ENCODE data around the gene NFS1.

DNA sequence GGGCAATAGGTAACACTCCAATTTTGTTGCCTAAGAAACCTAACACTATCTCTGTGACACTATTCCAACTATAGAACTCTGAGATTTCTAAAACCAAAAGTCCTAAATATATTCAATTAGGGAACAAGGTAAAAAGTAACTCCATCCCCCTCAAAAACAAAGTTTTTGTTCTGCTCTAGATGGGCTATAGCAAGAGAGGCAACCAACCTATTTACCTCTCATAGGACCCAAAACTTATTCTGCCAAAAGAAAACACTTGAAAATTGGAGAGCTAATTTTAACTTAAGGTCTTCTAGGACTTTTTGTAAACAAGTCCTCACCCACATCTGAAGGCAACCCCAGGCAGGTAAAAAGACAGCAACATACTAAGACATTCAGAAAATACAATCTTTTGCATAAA is 35.2 kb upstream of the NFS1 start:
- TF ChIP-seq EZH2phosphoT487 (IDR thresholded peaks at IDR 0.05; ENCODE audit: insufficient read depth, low read depth) (no peak), EZH2 (IDR thresholded peaks at IDR 0.05; ENCODE audit: insufficient read depth, poor library complexity, severe bottlenecking) (no peak)

Measured in GM23248 (cell line).